SK-N-SH treated with all-trans-retinoic acid at 6 μM for 48 hours (cell line): Measurements from ENCODE around the gene IFIT1B.

Experiments used
- ARNTL ChIP-seq: fragments of 450-650 bp; formaldehyde crosslinking; IDR thresholded peaks from 2 replicates; pipeline ENCODE4 v1.5.0; 2020; ENCODE audit warnings: low read depth, mild to moderate bottlenecking, moderate library complexity, borderline replicate concordance
- CSDC2 ChIP-seq: fragments of 250-450 bp; sonication (Bioruptor Pico); IDR thresholded peaks from 2 replicates; pipeline ENCODE4 v1.5.0; 2020; ENCODE audit warnings: mild to moderate bottlenecking, moderate library complexity
- ESRRG ChIP-seq: fragments of 250-450 bp; sonication (Bioruptor Pico); IDR thresholded peaks from 2 replicates; pipeline ENCODE4 v1.6.1; 2021; ENCODE audit warnings: mild to moderate bottlenecking
- GLIS3 ChIP-seq: fragments of 250-450 bp; sonication (Bioruptor Pico); IDR thresholded peaks from 2 replicates; pipeline ENCODE4 v1.5.0; 2020; ENCODE audit warnings: mild to moderate bottlenecking, moderate library complexity
- OSR1 ChIP-seq: fragments of 250-450 bp; sonication (Bioruptor Pico); IDR thresholded peaks from 2 replicates; pipeline ENCODE4 v1.8.0; 2022; ENCODE audit warnings: moderate library complexity, mild to moderate bottlenecking, inconsistent platforms
- RARB ChIP-seq: fragments of 250-450 bp; sonication (Bioruptor Pico); IDR thresholded peaks from 2 replicates; pipeline ENCODE4 v1.8.0; 2021; ENCODE audit warnings: mild to moderate bottlenecking, moderate library complexity
- TOX ChIP-seq: fragments of 250-450 bp; sonication (Bioruptor Pico); IDR thresholded peaks from 2 replicates; pipeline ENCODE4 v1.8.0; 2021; ENCODE audit warnings: mild to moderate bottlenecking, moderate library complexity, borderline replicate concordance
- ZFP3 ChIP-seq: fragments of 250-450 bp; sonication (Bioruptor Pico); IDR thresholded peaks from 2 replicates; pipeline ENCODE4 v1.5.0; 2020; ENCODE audit warnings: mild to moderate bottlenecking, moderate library complexity
- TF ChIP-seq, protein P1 (sequence below): fragments of 250-450 bp; sonication (Bioruptor Pico); IDR thresholded peaks from 2 replicates; pipeline ENCODE4 v1.8.0; 2020; ENCODE audit warnings: mild to moderate bottlenecking, moderate library complexity, borderline replicate concordance

DNA sequence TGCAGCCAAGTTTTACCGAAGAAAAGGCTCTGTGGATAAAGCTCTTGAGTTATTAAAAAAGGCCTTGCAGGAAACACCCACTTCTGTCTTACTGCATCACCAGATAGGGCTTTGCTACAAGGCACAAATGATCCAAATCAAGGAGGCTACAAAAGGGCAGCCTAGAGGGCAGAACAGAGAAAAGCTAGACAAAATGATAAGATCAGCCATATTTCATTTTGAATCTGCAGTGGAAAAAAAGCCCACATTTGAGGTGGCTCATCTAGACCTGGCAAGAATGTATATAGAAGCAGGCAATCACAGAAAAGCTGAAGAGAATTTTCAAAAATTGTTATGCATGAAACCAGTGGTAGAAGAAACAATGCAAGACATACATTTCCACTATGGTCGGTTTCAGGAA is 25.2 kb downstream of the IFIT1B start:
- no peak for TF ChIP-seq OSR1
- TF ChIP-seq, protein P1, sequence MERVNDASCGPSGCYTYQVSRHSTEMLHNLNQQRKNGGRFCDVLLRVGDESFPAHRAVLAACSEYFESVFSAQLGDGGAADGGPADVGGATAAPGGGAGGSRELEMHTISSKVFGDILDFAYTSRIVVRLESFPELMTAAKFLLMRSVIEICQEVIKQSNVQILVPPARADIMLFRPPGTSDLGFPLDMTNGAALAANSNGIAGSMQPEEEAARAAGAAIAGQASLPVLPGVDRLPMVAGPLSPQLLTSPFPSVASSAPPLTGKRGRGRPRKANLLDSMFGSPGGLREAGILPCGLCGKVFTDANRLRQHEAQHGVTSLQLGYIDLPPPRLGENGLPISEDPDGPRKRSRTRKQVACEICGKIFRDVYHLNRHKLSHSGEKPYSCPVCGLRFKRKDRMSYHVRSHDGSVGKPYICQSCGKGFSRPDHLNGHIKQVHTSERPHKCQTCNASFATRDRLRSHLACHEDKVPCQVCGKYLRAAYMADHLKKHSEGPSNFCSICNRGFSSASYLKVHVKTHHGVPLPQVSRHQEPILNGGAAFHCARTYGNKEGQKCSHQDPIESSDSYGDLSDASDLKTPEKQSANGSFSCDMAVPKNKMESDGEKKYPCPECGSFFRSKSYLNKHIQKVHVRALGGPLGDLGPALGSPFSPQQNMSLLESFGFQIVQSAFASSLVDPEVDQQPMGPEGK (CRISPR knock-in tag) = no peak
- no peak for TF ChIP-seq RARB (CRISPR knock-in tag)
- TF ChIP-seq ZFP3 (CRISPR knock-in tag) = no peak
- no peak for TF ChIP-seq GLIS3 (CRISPR knock-in tag)
- no peak for TF ChIP-seq CSDC2 (CRISPR knock-in tag)
- no peak for TF ChIP-seq TOX
- TF ChIP-seq ESRRG (CRISPR knock-in tag) = no peak
- TF ChIP-seq ARNTL (CRISPR knock-in tag) = no peak
